HG03460 (cell line): ENCODE measurements around the gene ETNK2.

ENCODE experiments used
- ATAC-seq: cut with Tn5 transposase; IDR thresholded peaks from one replicate; pipeline ENCODE4 v1.9.1; 2021; ENCODE audit not compliant: unreplicated experiment

Gene ETNK2

GRCh38 chr1:204149635-204150565 is 1.9 kb downstream of the ETNK2 start:
- no peak for ATAC-seq

- ATAC-seq = no peak
Measured at GRCh38 chr1:204149107-204149506, 2.7 kb downstream of the ETNK2 start.

- no peak for ATAC-seq
Measured at GRCh38 chr1:204147406-204148383, 4.1 kb downstream of the ETNK2 start.

- ATAC-seq = no peak
Measured at GRCh38 chr1:204146965-204147364, 4.9 kb downstream of the ETNK2 start.

- ATAC-seq = no peak
Measured at GRCh38 chr1:204146309-204146708, 5.5 kb downstream of the ETNK2 start.

- ATAC-seq = no peak
Measured at GRCh38 chr1:204145033-204145504, 6.8 kb downstream of the ETNK2 start.

GRCh38 chr1:204143276-204144041 is 8.4 kb downstream of the ETNK2 start:
- ATAC-seq = no peak

GRCh38 chr1:204142032-204142974 is 9.5 kb downstream of the ETNK2 start:
- ATAC-seq = no peak

- no peak for ATAC-seq
Measured at GRCh38 chr1:204141131-204141530, 10.7 kb downstream of the ETNK2 start.

GRCh38 chr1:204139952-204140351 is 11.9 kb downstream of the ETNK2 start:
- no peak for ATAC-seq

GRCh38 chr1:204139088-204139487 is 12.8 kb downstream of the ETNK2 start:
- no peak for ATAC-seq

GRCh38 chr1:204136814-204137213 is 15.0 kb downstream of the ETNK2 start:
- ATAC-seq = no peak

- ATAC-seq = no peak
Measured at GRCh38 chr1:204134103-204134502, 17.7 kb downstream of the ETNK2 start.

GRCh38 chr1:204132718-204133117 is 19.1 kb downstream of the ETNK2 start:
- no peak for ATAC-seq

- no peak for ATAC-seq
Measured at GRCh38 chr1:204131978-204132377, 19.9 kb downstream of the ETNK2 start.

GRCh38 chr1:204130981-204131892 is 20.6 kb downstream of the ETNK2 start:
- no peak for ATAC-seq

GRCh38 chr1:204130178-204130577 is 21.7 kb downstream of the ETNK2 start:
- ATAC-seq = no peak
